Measurements from ENCODE around the gene DDB1.

Gene DDB1

GRCh38 chr11:61293867-61294716 lies 38.8 kb downstream of the DDB1 start:
- no peak for DNase-seq

- DNase-seq = no peak
These were observed 40.5 kb downstream of the DDB1 start for GRCh38 chr11:61292356-61292755.

DNA sequence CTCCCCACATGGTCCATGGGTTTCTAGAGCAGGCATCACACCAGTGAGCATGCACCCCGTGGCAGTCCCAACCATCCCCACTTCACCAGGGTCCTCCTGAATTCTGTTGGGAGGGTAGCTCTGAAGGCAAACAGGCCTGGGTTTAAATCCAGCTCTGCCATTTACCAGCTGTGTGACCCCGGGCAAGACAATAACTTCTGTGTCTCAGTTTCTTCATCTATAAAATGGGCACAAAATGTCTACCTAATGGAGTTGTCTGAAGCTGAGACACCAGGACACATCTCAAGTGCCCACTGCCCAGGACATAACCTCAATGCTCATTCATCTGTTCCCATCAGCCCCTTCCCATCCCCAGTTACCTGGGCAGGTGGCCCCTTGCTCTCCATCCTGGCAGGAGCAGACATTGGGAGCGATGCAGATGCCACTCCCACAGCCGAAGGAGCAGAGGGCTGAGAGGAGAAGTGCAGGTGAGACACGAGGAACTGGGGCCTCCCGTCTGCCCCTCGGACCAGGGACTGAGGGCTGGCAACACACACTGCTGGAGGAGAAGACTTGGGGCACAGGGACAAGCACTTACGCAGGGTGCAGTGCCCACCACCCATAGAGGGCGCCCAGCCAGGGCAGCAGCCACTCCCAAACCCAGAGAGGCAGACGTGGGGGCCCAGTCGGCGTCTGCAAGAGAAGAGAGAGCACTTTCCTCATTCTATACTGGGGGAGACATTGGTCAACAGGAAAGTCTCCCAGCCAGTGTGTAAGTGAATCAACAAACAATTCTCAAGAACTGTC lies 41.8 kb downstream of the DDB1 start:
- DNase-seq = no peak

DNA sequence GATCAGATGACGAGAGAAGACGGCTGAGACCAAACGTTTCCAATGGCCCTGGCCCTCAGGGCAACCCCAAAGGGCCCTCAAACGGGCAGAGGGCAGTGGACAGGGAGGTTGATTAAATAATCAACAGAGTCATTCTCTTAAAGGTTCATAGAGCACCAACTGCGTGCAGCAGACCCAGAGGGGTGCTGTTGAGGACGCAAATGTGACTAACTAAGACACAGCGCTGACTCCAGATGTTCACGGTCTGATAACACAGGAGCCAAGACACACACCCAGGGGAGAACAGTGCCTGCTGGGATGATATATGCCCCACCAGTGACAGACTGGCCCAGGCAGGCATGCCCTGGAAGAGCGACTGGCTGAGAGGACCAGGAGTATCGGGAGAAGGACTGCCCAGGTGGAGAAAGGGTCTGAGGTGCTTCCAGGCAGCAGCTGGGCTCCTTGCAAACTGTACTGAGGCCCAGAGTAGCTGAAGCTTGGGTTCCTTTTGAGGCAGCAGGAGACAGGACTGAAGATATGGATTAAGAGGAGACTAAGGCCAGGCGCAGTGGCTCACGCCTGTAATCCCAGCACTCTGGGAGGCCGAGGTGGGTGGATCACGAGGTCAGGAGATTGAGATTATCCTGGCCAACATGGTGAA lies 45.4 kb downstream of the DDB1 start:
- DNase-seq = no peak

GRCh38 chr11:61283613-61284012 lies 49.3 kb downstream of the DDB1 start:
- no peak for DNase-seq

GRCh38 chr11:61281581-61282250 lies 51.2 kb downstream of the DDB1 start:
- peak; percentile 42 for DNase-seq

GRCh38 chr11:61280883-61281580 lies 51.9 kb downstream of the DDB1 start:
- DNase-seq = no peak

GRCh38 chr11:61279934-61280659 lies 52.8 kb downstream of the DDB1 start:
- no peak for DNase-seq

DNA sequence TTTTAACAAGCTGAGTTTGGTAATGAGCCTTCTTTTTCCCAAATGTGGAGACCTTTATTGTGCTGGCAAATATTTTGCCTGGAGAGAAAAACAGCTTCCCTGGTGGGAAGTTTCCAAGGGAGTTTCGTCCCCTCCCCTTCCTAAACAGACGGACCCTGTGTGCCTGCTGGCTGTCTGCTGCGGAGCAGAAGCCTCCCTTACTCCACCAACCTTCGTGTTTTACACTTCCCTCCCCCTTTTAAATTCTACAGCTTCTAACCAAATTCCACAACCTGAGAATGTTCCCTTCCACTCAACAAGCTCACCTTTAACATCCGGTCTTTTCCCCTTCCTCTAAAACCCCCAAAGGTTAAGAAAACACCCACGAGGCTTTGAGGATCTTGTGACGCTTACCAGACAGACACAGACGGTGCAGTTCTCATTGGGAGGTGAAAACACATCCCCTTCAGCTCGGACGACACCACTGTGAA lies 54.9 kb downstream of the DDB1 start:
- no peak for DNase-seq

DNA sequence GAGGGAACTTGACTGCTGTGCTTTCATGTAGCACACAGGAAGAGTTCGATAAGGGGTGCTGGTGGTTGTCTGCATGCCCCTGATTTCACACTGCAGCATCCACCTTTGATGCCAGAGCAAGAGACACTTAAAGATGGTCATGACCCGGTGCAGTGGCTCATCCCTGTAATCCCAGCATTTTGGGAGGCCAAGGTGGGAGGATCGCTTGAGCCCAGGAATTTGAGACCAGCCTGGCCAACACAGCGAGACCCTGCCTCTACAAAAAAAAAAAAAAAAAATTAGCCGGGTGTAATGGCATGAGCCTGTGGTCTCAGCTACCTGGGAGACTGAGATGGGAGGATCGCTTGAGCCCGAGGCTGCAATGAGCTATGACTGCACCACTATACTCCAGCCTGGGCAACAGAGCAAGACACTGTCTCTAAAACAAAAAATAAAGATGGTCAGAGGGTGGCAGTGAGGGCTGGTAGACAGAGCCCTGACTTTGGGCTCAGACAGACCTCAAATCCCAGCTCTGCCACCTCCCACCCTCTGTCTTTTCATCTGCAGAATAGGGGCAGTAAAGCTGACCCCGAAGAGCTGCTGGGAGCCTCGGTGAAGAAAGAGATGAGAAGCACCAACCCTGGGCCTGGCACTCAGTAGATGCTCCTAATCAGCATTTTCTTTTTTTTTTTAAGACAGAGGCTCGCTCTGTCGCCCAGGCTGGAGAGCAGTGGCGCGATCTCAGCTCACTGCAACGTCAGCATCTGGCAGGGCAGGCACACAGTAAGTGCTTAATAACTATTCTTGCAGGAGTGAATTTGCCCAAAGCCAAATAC lies 55.5 kb downstream of the DDB1 start:
- DNase-seq = no peak

GRCh38 chr11:61275191-61275590 lies 57.7 kb downstream of the DDB1 start:
- DNase-seq = no peak

DNA sequence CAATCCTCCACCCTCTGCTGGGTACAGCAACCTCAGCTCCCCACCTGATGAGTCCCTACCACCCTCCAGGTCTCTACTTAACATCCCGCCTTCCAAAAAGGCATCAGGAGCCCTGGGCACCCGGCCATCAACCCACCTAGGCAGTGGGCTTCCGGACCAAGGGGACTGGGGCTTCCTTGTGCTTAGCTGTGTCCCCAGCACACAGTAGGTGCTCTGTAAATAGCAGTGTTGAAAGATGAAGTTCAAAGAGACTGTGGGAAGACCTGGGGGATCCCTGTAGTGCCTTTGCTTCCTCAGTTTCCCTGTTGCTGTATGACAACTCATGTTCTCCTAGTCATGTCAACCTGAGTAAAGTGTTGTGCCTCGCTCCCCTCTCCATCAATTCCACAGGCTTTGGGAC lies 58.8 kb downstream of the DDB1 start:
- DNase-seq = no peak

- DNase-seq = no peak
These were observed 59.5 kb downstream of the DDB1 start for GRCh38 chr11:61273178-61274078.

GRCh38 chr11:61272731-61273130 lies 60.2 kb downstream of the DDB1 start:
- no peak for DNase-seq

DNA sequence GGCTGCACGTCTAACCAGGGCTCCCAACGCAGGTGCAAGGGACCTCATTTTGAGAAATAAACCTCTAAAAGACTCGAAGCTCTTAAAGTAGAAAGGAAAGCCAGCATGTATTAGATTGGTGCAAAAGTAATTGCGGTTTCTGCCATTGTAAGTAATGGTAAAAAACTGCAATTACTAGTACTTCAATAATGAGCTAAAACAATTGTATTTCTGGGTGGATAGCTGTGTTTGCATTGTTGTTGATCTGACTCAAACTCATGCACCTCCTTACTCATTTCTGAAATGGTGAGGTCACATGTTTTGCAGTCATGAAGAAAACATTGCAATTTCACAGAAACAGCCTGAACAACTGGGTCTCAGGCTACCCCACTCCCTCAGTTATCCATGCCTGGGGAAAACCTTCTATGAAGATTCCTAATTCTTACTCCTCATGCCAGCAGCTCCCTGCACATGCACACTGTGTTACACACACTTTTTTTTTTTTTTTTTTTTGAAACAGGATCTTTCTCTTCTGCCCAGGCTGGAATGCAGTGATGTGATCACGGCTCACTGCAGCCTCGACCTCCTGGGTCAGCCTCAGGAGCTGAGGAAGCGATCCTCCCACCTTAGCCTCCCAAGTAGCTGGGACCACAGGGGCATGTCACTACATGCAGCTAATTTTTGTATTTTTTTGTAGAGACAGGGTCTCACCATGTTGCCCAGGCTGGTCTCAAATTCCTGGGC lies 62.4 kb downstream of the DDB1 start:
- DNase-seq = peak; percentile 87

- DNase-seq = no peak
These were observed 64.2 kb downstream of the DDB1 start for GRCh38 chr11:61268588-61269250.

GRCh38 chr11:61267437-61267841 lies 65.5 kb downstream of the DDB1 start:
- no peak for DNase-seq

DNA sequence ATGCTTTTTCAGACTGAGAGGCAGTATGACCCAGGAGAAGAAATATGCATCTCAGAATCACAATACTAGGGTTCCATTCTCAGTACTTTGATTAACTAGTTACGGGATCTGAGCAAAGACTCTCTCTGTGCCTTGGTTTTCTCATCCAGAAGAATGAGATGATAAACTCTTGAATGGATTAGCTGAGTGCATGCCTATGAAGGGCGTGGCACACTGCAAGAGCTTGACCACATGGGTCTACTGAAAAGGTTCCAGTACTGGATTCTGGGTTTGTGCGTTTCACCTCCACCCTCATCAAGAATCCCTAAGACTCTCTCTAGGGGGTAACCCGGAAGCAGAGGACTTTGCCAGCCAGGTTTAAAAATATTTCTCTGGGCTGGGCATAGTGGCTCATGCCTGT lies 66.3 kb downstream of the DDB1 start:
- no peak for DNase-seq

Data from activated CD4-positive, alpha-beta T cell treated with anti-CD3 and anti-CD28 coated beads, Interleukin-2, amount 50 U/mL, for 16 hours (primary cell).